Measurements from ENCODE around the gene GNG12.

The GNG12 gene

DNA sequence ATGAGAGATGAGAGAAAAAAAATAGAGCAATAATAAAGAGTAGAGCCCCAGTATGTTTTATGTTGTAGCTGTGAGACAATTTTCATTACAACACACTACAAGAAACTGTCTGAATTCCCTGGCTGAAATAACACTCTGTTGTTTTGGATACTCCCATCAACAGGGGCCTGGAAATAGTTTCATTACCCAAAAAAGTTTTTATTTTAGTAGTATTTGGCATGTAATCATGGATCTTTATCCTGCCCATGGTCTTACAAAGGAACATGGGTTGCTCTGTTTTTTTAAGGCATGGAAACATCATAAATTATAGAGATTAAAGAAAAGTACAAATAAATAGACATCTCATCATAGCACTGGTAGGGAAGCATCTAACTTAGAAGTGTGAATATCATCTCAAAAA lies 56.3 kb downstream of the GNG12 start:
- Histone ChIP-seq H3K79me2 (ENCODE audit: insufficient read depth, low read length) (no peaks in the 10 kb centered on the region), H3K27me3 (ENCODE audit: insufficient read depth, low read length, poor library complexity, severe bottlenecking) (no peaks in the 10 kb centered on the region), H2AFZ (ENCODE audit: low read length) (no peak overlapping the region), H3K9me3 (ENCODE audit: insufficient read depth, low read depth, low read length) (no peaks in the 10 kb centered on the region), H3K4me2 (ENCODE audit: low read depth, low read length, poor library complexity, severe bottlenecking) (no peak overlapping the region), H3K4me3 (ENCODE audit: low read length, poor library complexity, severe bottlenecking) (no peak overlapping the region), H3K9me2 (replicated peaks; ENCODE audit: low read depth, low read length) (no peaks in the 10 kb centered on the region), H3K9ac (ENCODE audit: low read depth, low read length, poor library complexity, severe bottlenecking) (no peak overlapping the region), H3K36me3 (ENCODE audit: insufficient read depth, low read length) (no peaks in the 10 kb centered on the region), H3F3A (ENCODE audit: low read depth) (no peaks in the 10 kb centered on the region), H4K20me1 (ENCODE audit: insufficient read depth, low read length, poor library complexity, severe bottlenecking) (no peaks in the 10 kb centered on the region), H3K4me1 (ENCODE audit: insufficient read depth, low read length, poor library complexity, severe bottlenecking) (no peaks in the 10 kb centered on the region)
- TF ChIP-seq CTCF (conservative IDR thresholded peaks at IDR 0.05; ENCODE audit: low read length): no peak
- TF ChIP-seq EZH2phosphoT487 (IDR thresholded peaks at IDR 0.05; ENCODE audit: borderline replicate concordance): no peak

GRCh38 chr1:67773462-67773861 lies 59.8 kb downstream of the GNG12 start:
- Histone ChIP-seq H3K79me2 (ENCODE audit: insufficient read depth, low read length) (no peaks in the 10 kb centered on the region), H3K36me3 (ENCODE audit: insufficient read depth, low read length) (no peaks in the 10 kb centered on the region), H3K9me3 (ENCODE audit: insufficient read depth, low read depth, low read length) (no peaks in the 10 kb centered on the region), H3K9me2 (replicated peaks; ENCODE audit: low read depth, low read length) (no peaks in the 10 kb centered on the region), H3F3A (ENCODE audit: low read depth) (no peaks in the 10 kb centered on the region), H2AFZ (ENCODE audit: low read length) (no peak overlapping the region), H3K4me2 (ENCODE audit: low read depth, low read length, poor library complexity, severe bottlenecking) (no peak overlapping the region), H3K4me3 (ENCODE audit: low read length, poor library complexity, severe bottlenecking) (no peak overlapping the region), H3K27me3 (ENCODE audit: insufficient read depth, low read length, poor library complexity, severe bottlenecking) (no peaks in the 10 kb centered on the region), H3K9ac (ENCODE audit: low read depth, low read length, poor library complexity, severe bottlenecking) (no peak overlapping the region), H4K20me1 (ENCODE audit: insufficient read depth, low read length, poor library complexity, severe bottlenecking) (no peaks in the 10 kb centered on the region), H3K4me1 (ENCODE audit: insufficient read depth, low read length, poor library complexity, severe bottlenecking) (no peaks in the 10 kb centered on the region)
- TF ChIP-seq EZH2phosphoT487 (IDR thresholded peaks at IDR 0.05; ENCODE audit: borderline replicate concordance): no peak
- TF ChIP-seq CTCF (conservative IDR thresholded peaks at IDR 0.05; ENCODE audit: low read length): no peak

- Histone ChIP-seq H4K20me1 (ENCODE audit: insufficient read depth, low read length, poor library complexity, severe bottlenecking) (no peaks in the 10 kb centered on the region), H3K79me2 (ENCODE audit: insufficient read depth, low read length) (no peaks in the 10 kb centered on the region), H3K36me3 (ENCODE audit: insufficient read depth, low read length) (no peaks in the 10 kb centered on the region), H3K27me3 (ENCODE audit: insufficient read depth, low read length, poor library complexity, severe bottlenecking) (no peaks in the 10 kb centered on the region), H3K9ac (ENCODE audit: low read depth, low read length, poor library complexity, severe bottlenecking) (no peak overlapping the region), H3K9me3 (ENCODE audit: insufficient read depth, low read depth, low read length) (no peaks in the 10 kb centered on the region), H3K9me2 (replicated peaks; ENCODE audit: low read depth, low read length) (no peaks in the 10 kb centered on the region), H3F3A (ENCODE audit: low read depth) (no peaks in the 10 kb centered on the region), H2AFZ (ENCODE audit: low read length) (no peak overlapping the region), H3K4me2 (ENCODE audit: low read depth, low read length, poor library complexity, severe bottlenecking) (no peak overlapping the region), H3K4me3 (ENCODE audit: low read length, poor library complexity, severe bottlenecking) (no peak overlapping the region), H3K4me1 (ENCODE audit: insufficient read depth, low read length, poor library complexity, severe bottlenecking) (peaks cover 4% of the 10 kb centered on the region)
- TF ChIP-seq EZH2phosphoT487 (IDR thresholded peaks at IDR 0.05; ENCODE audit: borderline replicate concordance) (no peak), CTCF (conservative IDR thresholded peaks at IDR 0.05; ENCODE audit: low read length) (no peak)
Observed at GRCh38 chr1:67771749-67772148, 61.5 kb downstream of the GNG12 start.
